HCT116 (cell line): Measurements from ENCODE around the gene GIMD1. TPM values are rescaled to one million over a fixed set of nuclear protein-coding genes. Genes with fewer than 3 reads are reported as not detected.

ENCODE experiments used
- ATAC-seq: fragments of 200-7000 bp; cut with Tn5 transposase; 2 replicates; pipeline ENCODE4 v1.9.1; 2020; ENCODE audit warnings: mild to moderate bottlenecking, moderate library complexity
- BruUV-seq: library from RNA; stranded (reverse); fragments of 400-500 nt; replicated peaks from 2 replicates; lab custom pipeline; 2021; lab: Mats Ljungman, UMichigan
- CTCF ChIA-PET: fragments of 300-600 bp; sonication (Branson Sonifier 250); formaldehyde crosslinking; loops from one replicate; lab custom pipeline; 2021; ENCODE audit warnings: antibody characterized with exemption; lab: Charles Lee
- POLR2A ChIA-PET: fragments of 300-600, 350-600 bp; sonication (Branson Sonifier 250); formaldehyde crosslinking; loops from one replicate; lab custom pipeline; 2021; ENCODE audit warnings: antibody characterized with exemption; lab: Charles Lee
- RAD21 ChIA-PET, 2 experiments: fragments of 300-600 bp; sonication (Branson Sonifier 250); formaldehyde crosslinking; loops; one replicate each; lab custom pipeline; 2023; ENCODE audit warnings: low total read pairs in 2 of 2; ENCODE audit not compliant: uncharacterized antibody in 2 of 2, unreplicated experiment in 2 of 2, low non-redundant PET in 1 of 2; lab: Charles Lee
- DNase-seq: peaks from one replicate; pipeline ENCODE4 v3.0.0-alpha.2; 2010; ENCODE audit warnings: low read depth, low spot score
- H2AFZ ChIP-seq: fragments of 200-600 bp; shearing (Covaris generic), sonication (generic); 2 replicates; pipeline ENCODE4 v1.6.1; 2017; ENCODE audit warnings: low read depth, mixed run types, mixed read lengths, antibody characterized with exemption, low read length; ENCODE audit not compliant: poor library complexity, severe bottlenecking
- H3K27ac ChIP-seq: 2 replicates; pipeline ENCODE4 v1.5.1; 2012; ENCODE audit warnings: low read depth, low read length
- H3K27me3 ChIP-seq: fragments of 200-600 bp; sonication (generic); 2 replicates; pipeline ENCODE4 v1.6.1; 2016; ENCODE audit warnings: mixed run types, low read length, mixed read lengths; ENCODE audit not compliant: insufficient read depth
- H3K36me3 ChIP-seq, 2 experiments: fragments of 200-500 bp in 1 of 2; fragments of 200-600 bp in 1 of 2; sonication (Bioruptor generic) in 1 of 2; sonication (generic) in 1 of 2; 2 replicates each; pipeline versions ENCODE4 v1.5.1 to v1.6.1; 2014 to 2016; ENCODE audit warnings: low read length in 2 of 2, inconsistent platforms in 1 of 2, mixed read lengths in 1 of 2, mixed run types in 1 of 2; ENCODE audit not compliant: insufficient read depth in 2 of 2, control insufficient read depth in 1 of 2
- H3K4me1 ChIP-seq, 2 experiments: fragments of 200-600 bp in 1 of 2; sonication (generic) in 1 of 2; 2 replicates each; pipeline versions ENCODE4 v1.5.1 to v1.6.1; 2012 to 2017; ENCODE audit warnings: low read length in 2 of 2, inconsistent platforms in 1 of 2, mild to moderate bottlenecking in 1 of 2, mixed read lengths in 1 of 2, mixed run types in 1 of 2, moderate library complexity in 1 of 2; ENCODE audit not compliant: insufficient read depth in 2 of 2, control insufficient read depth in 1 of 2
- H3K4me2 ChIP-seq: fragments of 200-600 bp; sonication (generic); 2 replicates; pipeline ENCODE4 v1.6.1; 2017; ENCODE audit warnings: mixed run types, low read length, mixed read lengths
- H3K4me3 ChIP-seq, 2 experiments: fragments of 200-600 bp in 1 of 2; sonication (generic) in 1 of 2; replicated peaks in 1 of 2; 2 replicates each; pipeline ENCODE4 v1.5.1; 2011 to 2016; ENCODE audit warnings: low read length in 2 of 2, control low read depth in 1 of 2, low read depth in 1 of 2, mild to moderate bottlenecking in 1 of 2, mixed read lengths in 1 of 2, mixed run types in 1 of 2
- H3K79me2 ChIP-seq: fragments of 200-600 bp; sonication (generic); 2 replicates; pipeline ENCODE4 v1.6.1; 2017; ENCODE audit warnings: mild to moderate bottlenecking, mixed run types, low read length, moderate library complexity, mixed read lengths; ENCODE audit not compliant: insufficient read depth
- H3K9ac ChIP-seq: fragments of 200-600 bp; sonication (generic); 2 replicates; pipeline ENCODE4 v1.6.1; 2016; ENCODE audit warnings: low read length, mixed read lengths
- H3K9me2 ChIP-seq: fragments of 200-600 bp; sonication (generic), shearing (Covaris generic); 2 replicates; pipeline ENCODE4 v1.6.1; 2017; ENCODE audit warnings: mixed run types, mild to moderate bottlenecking, moderate library complexity; ENCODE audit not compliant: insufficient read depth
- H3K9me3 ChIP-seq, 2 experiments: fragments of 200-500 bp in 1 of 2; fragments of 200-600 bp in 1 of 2; sonication (Bioruptor generic) in 1 of 2; sonication (generic) in 1 of 2; 2 replicates each; pipeline ENCODE4 v1.6.1; 2014 to 2017; ENCODE audit warnings: low read length in 2 of 2, mixed read lengths in 2 of 2, inconsistent platforms in 1 of 2, low read depth in 1 of 2, mild to moderate bottlenecking in 1 of 2, mixed run types in 1 of 2, moderate library complexity in 1 of 2; ENCODE audit not compliant: control insufficient read depth in 1 of 2, insufficient read depth in 1 of 2
- H4K20me1 ChIP-seq: fragments of 200-600 bp; sonication (generic), shearing (Covaris generic); 2 replicates; pipeline ENCODE4 v1.6.1; 2017; ENCODE audit warnings: mixed run types, mild to moderate bottlenecking, moderate library complexity; ENCODE audit not compliant: insufficient read depth
- CBX3 ChIP-seq: IDR thresholded peaks from 2 replicates; pipeline ENCODE4 v1.6.1; 2012; ENCODE audit warnings: low read depth
- EGR1 ChIP-seq: IDR thresholded peaks from 2 replicates; pipeline ENCODE4 v1.6.1; 2012; ENCODE audit warnings: low read depth
- POLR2A ChIP-seq: IDR thresholded peaks from 2 replicates; pipeline ENCODE4 v1.7.0; 2011; ENCODE audit warnings: borderline replicate concordance; ENCODE audit not compliant: insufficient read depth, insufficient read length; ENCODE audit errors: extremely low read depth
- RAD21 ChIP-seq: IDR thresholded peaks from 2 replicates; pipeline ENCODE4 v1.6.1; 2012; ENCODE audit warnings: low read depth, mild to moderate bottlenecking
- ZNF274 ChIP-seq: fragments of 200-500 bp; sonication (Bioruptor generic); IDR thresholded peaks from 2 replicates; pipeline ENCODE4 v1.6.1; 2014; ENCODE audit warnings: mild to moderate bottlenecking, low read depth, low read length, inconsistent platforms
- intact Hi-C: fragments of 100-400 bp; cut with micrococcal nuclease; formaldehyde crosslinking; loops from 2 replicates; pipeline ENCODE4 v1.10.0; 2022
- total RNA-seq: library from RNA; stranded (reverse); gene quantifications from one replicate; pipeline ENCODE4 v1.2.1, GENCODE V29; 2021; ENCODE audit not compliant: unreplicated experiment
- TF ChIP-seq, protein P1 (sequence below): IDR thresholded peaks from 2 replicates; pipeline ENCODE4 v1.6.1; 2011; ENCODE audit warnings: mild to moderate bottlenecking, low read length, moderate library complexity; ENCODE audit not compliant: insufficient replicate concordance; ENCODE audit errors: extremely low read depth
- TF ChIP-seq, protein P2 (sequence below): IDR thresholded peaks from 2 replicates; pipeline ENCODE4 v1.6.1; 2012
- TF ChIP-seq, protein P3 (sequence below), 3 experiments: fragments of 200-600 bp in 1 of 3; sonication (generic) in 1 of 3; IDR thresholded peaks in 2 of 3; conservative IDR thresholded peaks in 1 of 3; 2 replicates each; pipeline ENCODE4 v1.5.1; 2012 to 2017; ENCODE audit warnings: low read depth in 2 of 3, low read length in 2 of 3, antibody characterized with exemption in 1 of 3, borderline replicate concordance in 1 of 3, control low read depth in 1 of 3, mild to moderate bottlenecking in 1 of 3, mixed read lengths in 1 of 3, mixed run types in 1 of 3, moderate library complexity in 1 of 3; ENCODE audit not compliant: insufficient read depth in 1 of 3

Gene GIMD1
- total RNA-seq, 1 experiment from 2014 or later = not detected

DNA sequence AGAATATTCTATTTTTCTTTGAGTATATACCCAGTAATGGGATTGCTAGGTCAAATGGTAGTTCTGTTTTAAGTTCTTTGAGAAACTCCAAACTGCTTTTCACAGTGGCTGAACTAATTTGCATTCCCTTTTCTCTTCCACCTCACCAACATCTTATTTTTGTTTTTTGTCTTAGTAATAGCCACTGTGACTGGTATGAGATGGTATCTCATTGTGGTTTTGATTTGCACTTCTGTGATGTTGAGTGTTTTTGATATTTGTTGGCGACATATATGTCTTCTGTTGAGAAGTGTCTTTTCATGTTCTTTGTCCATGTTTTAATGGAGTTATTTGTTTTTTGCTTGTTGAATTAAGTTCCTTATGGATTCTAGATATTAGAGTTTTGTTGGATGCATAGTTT is 27.8 kb downstream of the GIMD1 start:
- POLR2A ChIA-PET = no interaction called here
- no peak for ATAC-seq
- intact Hi-C loops = no loop called here
- Histone ChIP-seq H3K4me3 (no peak overlapping the region), H3K27ac (no peak overlapping the region), H4K20me1 (peaks cover 7% of the 10 kb centered on the region; the same call in 1 of the 2 replicates), H3K9ac (no peak overlapping the region), H3K4me2 (no peak overlapping the region), H3K36me3 (peaks cover 6 to 15% of the 10 kb centered on the region in 2 experiments; a peak in 3 of 4 replicates)
- RAD21 ChIA-PET = no interaction called here
- TF ChIP-seq ZNF274 (no peak), RAD21 (no peak), POLR2A (no peak)
- TF ChIP-seq, protein P1, sequence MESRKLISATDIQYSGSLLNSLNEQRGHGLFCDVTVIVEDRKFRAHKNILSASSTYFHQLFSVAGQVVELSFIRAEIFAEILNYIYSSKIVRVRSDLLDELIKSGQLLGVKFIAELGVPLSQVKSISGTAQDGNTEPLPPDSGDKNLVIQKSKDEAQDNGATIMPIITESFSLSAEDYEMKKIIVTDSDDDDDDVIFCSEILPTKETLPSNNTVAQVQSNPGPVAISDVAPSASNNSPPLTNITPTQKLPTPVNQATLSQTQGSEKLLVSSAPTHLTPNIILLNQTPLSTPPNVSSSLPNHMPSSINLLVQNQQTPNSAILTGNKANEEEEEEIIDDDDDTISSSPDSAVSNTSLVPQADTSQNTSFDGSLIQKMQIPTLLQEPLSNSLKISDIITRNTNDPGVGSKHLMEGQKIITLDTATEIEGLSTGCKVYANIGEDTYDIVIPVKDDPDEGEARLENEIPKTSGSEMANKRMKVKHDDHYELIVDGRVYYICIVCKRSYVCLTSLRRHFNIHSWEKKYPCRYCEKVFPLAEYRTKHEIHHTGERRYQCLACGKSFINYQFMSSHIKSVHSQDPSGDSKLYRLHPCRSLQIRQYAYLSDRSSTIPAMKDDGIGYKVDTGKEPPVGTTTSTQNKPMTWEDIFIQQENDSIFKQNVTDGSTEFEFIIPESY = no peak
- TF ChIP-seq, all 23 proteins: peak for 0
- DNase-seq = no peak
- BruUV-seq = no TSS peak
- Histone ChIP-seq H3K4me1 (no peaks in the 10 kb centered on the region), H3K79me2 (peaks cover 66% of the 10 kb centered on the region), H2AFZ (no peak overlapping the region), H3K9me2 (no peaks in the 10 kb centered on the region), H3K27me3 (no peaks in the 10 kb centered on the region), H3K9me3 (no peaks in the 10 kb centered on the region)
- CTCF ChIA-PET = no interaction called here

DNA sequence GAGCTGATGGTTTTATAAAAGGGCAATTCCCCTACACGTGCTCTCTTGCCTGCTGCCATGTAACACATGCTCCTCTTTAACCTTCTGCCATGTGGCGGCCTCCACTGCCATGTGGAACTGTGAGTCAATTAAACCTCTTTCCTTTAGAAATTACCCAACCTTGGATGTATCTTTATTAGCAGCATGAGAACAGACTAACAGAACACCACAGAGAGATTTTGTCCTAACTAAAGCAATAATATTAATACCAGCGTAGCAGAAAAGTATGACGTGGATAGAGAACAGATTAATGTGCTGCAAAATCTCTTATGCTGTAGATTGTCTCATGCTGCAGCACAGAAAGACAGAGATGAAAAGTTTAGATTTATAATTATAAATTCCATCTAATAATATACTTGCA is 29.1 kb downstream of the GIMD1 start:
- intact Hi-C loops = no loop called here
- H3K9ac ChIP-seq = no peak overlapping the region
- H3K79me2 ChIP-seq = peaks cover 57% of the 10 kb centered on the region
- no peak overlapping the region for H3K4me2 ChIP-seq
- no peaks in the 10 kb centered on the region for H3K27me3 ChIP-seq
- H3K4me3 ChIP-seq = no peak overlapping the region
- no peaks in the 10 kb centered on the region for H3K4me1 ChIP-seq
- H3K27ac ChIP-seq = no peak overlapping the region
- DNase-seq (no peak), ATAC-seq (no peak)
- no peak overlapping the region for H2AFZ ChIP-seq
- no peaks in the 10 kb centered on the region for H3K9me2 ChIP-seq
- TF ChIP-seq, protein P2, sequence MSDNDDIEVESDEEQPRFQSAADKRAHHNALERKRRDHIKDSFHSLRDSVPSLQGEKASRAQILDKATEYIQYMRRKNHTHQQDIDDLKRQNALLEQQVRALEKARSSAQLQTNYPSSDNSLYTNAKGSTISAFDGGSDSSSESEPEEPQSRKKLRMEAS = no peak
- TF ChIP-seq, protein P3, sequence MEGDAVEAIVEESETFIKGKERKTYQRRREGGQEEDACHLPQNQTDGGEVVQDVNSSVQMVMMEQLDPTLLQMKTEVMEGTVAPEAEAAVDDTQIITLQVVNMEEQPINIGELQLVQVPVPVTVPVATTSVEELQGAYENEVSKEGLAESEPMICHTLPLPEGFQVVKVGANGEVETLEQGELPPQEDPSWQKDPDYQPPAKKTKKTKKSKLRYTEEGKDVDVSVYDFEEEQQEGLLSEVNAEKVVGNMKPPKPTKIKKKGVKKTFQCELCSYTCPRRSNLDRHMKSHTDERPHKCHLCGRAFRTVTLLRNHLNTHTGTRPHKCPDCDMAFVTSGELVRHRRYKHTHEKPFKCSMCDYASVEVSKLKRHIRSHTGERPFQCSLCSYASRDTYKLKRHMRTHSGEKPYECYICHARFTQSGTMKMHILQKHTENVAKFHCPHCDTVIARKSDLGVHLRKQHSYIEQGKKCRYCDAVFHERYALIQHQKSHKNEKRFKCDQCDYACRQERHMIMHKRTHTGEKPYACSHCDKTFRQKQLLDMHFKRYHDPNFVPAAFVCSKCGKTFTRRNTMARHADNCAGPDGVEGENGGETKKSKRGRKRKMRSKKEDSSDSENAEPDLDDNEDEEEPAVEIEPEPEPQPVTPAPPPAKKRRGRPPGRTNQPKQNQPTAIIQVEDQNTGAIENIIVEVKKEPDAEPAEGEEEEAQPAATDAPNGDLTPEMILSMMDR (IDR thresholded peaks at IDR 0.05 in 2 of 3, conservative IDR thresholded peaks at IDR 0.05 in 1 of 3; ENCODE audit: borderline replicate concordance in 1 of 3, insufficient read depth in 1 of 3, low read depth in 2 of 3, low read length in 2 of 3) = no peak
- TF ChIP-seq EGR1 (no peak), CBX3 (no peak)
- H4K20me1 ChIP-seq = peaks cover 7% of the 10 kb centered on the region; the same call in 1 of the 2 replicates
- ChIA-PET POLR2A (no interaction called here), RAD21 (no interaction called here), CTCF (no interaction called here)
- no peaks in the 10 kb centered on the region for H3K9me3 ChIP-seq
- BruUV-seq = no TSS peak
- H3K36me3 ChIP-seq = peaks cover 10 to 19% of the 10 kb centered on the region in 2 experiments; a peak in 3 of 4 replicates
